GM18520 (cell line): ENCODE data around the gene CCT2.
"Not testable (repeated sequence)": the region's sequence is repeated elsewhere in the genome, so short reads cannot be mapped to it uniquely, and the experiment has no call there.

Source experiments
- ATAC-seq: cut with Tn5 transposase; IDR thresholded peaks from one replicate; pipeline ENCODE4 v1.9.1; 2021; ENCODE audit not compliant: unreplicated experiment

Gene CCT2

DNA sequence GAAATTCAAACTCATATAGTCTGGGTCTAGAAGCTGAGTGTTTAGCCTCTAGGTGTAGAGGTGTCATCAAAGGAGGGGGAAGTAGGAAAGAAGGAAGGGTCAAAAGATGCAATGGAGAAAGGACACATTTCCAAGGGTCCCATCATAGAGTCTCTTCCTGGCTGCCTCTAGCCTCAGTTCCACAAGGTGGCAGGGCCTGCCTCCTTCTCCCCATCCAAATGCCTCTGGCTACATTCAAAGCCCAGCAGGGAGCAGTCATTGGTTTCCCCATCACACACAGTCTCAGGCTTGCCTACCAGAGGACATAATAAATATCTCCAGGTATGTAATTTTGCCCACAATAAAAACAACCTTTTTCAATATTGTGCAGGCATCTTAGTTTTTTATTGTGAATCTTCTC, 2.1 kb upstream of the CCT2 start:
- no peak for ATAC-seq

DNA sequence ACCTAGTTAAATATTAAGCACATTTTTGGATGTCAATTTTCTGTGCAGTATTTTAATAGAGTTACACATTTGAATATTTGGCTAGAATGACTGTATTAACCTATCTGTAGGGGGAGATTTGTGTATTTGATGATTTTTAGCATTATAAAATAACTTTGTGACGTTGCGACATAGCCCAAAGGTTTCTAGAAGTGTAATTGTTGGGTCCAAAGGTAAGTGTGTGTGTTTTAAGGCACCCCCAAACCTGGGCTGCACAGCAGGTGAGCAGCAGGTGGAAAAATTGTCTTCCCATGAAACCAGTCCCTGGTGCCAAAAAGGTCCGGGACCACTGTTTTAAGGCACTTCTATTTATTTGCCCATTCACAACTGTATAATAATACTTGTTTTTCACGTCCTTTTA, 3.3 kb downstream of the CCT2 start:
- no peak for ATAC-seq

DNA sequence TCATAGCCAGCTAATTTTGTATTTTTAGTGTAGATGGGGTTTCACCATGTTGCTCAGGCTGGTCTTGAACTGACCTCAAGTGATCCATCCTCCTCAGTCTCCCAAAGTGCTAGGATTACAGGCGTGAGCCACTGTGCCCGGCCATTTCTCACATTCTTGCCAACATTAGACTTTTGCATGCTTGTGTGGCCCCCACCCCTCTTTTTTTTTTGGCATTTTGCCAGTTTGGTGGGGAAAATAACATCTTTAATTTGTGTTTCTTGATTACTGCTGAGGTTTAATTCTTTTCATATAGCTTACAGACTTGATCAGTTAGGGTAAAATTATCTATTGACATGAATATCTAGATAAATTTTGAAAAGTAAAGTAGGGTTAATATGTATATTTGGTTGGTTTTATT, 3.8 kb downstream of the CCT2 start:
- ATAC-seq: no peak

DNA sequence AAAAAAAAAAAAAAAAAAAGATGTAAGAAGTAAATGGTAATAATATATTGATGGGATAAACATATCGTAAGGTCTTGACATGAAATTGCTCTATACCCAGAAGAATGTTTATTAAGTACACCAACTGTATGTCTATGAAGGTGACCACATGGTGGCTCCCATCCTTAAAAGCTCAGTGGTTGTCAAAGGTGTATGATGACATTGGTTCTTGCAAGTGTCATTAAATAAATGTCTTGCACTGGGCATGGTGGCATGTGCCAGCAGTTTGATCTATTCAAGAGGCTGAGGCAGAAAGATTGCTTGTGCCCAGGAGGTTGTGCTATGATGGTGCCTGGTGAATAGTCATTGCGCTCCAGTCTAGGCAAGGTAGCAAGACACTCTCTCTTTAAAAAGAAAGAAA, 10.4 kb downstream of the CCT2 start:
- ATAC-seq: no peak

DNA sequence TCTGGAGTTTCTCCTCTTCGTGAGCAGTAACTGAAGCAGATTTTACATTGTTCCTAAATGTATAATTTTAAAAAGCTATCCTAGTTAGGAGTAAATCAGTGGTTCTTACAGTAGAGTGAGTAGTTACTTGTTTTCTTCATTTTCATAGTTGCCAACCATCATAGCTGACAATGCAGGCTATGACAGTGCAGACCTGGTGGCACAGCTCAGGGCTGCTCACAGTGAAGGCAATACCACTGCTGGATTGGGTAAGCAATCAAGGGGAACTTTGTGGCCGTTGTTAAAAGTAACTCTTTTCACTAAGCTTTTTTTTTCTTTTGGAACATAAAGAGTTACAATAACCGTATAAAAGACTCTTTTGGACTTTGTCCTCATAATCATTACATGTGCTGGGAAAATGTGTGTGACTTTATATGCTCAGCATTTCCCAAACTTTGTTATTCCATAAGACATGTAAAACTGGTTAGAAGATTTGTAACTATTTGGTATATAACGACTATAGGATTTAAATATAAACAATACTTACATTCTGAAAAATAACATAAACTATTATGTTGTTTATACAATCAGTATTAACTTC, 13.0 kb downstream of the CCT2 start:
- no peak for ATAC-seq

DNA sequence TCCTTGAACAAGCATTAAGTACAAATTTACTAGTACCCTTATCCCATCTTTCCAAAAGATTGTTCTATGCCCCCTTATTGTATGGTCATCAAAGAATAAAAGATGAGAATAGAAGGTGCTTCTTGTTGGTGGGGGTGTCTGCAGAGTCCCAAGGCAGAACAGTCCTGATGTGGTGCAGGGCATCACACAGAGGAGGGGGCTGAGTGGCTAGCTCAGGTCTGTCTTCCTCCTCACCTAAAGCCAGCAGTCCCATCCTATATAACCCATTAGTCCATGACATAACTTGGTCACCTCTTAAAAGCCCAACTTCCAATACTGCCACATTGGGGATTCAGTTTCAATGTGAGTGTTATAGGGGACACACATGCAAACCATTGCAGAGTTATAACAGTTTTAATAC, 15.5 kb downstream of the CCT2 start:
- no peak for ATAC-seq

DNA sequence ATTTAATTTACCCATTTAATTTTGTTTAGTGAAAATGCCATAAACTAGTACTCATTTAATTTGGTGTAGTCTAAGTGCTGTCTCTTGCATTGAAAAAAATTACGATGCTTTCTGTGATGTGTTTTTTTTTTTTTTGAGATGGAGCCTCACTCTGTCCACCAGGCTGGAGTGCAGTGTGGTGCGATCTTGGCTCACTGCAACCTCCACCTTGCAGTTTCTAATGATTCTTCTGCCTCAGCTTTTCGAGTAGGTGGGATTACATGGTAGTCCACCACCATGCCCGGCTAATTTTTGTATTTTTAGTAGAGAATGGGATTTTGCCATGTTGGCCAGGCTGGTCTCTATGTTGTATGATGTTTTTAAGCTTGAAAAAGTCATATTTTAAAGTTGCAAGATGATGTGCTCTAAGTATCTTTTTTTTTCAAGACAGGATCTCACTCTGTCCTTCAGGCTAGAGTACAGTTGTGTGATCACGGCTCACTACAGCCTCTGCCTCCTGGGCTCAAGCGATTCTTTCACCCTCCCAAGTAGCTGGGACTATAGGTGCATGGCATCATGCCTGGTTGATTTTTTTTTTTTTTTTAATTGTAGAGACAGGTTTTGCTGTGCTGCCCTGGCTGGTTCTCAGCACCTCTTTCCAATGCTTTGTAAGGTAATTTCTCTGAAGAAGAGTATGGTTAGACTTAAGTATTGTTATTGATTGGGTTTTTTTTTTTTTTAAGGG, 16.9 kb downstream of the CCT2 start:
- no peak for ATAC-seq

DNA sequence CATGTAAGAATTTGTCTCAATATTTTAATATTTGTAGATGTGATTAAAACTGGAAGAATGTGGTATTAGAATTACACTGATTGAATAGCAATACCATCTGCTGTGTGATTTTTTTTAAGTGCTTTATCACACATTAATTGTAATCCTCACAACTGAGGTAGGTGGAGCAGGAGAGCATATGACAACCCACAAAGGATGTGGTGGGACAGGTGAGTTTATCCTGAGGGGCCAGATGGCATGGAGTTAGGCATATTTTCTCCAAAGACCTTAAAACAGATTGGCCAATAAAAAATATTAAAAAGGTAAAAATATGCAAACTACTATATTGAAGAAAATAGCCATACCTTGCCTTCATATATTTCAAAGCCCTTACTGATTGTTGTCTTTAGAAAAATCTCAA, 17.7 kb downstream of the CCT2 start:
- no peak for ATAC-seq

DNA sequence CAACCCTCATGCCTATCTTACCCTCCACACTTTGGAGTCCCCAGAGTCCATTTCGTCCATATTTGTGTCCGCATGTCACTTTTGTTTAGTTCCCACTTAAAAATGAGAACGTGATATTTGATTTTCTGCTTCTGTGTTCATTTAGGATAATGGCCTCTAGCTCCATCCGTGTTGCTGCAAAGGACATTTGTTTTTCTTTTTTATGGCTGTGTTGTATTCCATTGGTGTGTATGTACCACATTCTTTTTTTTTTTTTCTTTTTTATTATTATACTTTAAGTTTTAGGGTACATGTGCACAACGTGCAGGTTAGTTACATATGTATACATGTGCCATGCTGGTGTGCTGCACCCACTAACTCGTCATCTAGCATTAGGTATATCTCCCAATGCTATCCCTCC, 18.3 kb downstream of the CCT2 start:
- not testable (repeated sequence) for ATAC-seq

DNA sequence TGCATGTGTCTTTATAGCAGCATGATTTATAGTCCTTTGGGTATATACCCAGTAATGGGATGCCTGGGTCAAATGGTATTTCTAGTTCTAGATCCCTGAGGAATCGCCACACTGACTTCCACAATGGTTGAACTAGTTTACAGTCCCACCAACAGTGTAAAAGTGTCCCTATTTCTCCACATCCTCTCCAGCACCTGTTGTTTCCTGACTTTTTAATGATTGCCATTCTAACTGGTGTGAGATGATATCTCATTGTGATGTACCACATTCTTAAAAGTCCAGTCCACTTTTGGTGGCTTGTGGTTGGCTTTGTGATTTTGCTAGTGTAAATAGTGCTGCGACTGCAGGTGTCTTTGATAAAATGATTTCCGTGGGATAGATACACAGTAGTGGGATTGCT, 19.0 kb downstream of the CCT2 start:
- not testable (repeated sequence) for ATAC-seq

DNA sequence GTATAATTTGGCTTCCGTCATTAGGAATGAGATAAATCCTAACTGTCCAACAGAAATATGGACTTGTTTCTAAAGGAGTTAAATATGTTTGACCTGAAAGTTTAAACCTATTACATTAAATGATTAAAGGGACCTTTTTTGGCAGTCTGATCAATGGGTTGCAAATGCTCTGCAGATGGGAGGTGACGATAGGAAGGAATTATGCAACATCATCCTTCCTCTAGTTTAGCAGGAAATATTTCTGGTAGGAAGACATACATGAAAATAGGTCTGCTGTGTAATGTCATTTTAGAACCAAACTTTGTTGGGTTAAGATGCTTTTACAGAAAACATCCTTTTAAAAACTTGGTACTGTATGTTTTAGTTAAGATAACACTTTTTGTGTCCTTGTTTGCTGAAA, 22.9 kb downstream of the CCT2 start:
- ATAC-seq: no peak

DNA sequence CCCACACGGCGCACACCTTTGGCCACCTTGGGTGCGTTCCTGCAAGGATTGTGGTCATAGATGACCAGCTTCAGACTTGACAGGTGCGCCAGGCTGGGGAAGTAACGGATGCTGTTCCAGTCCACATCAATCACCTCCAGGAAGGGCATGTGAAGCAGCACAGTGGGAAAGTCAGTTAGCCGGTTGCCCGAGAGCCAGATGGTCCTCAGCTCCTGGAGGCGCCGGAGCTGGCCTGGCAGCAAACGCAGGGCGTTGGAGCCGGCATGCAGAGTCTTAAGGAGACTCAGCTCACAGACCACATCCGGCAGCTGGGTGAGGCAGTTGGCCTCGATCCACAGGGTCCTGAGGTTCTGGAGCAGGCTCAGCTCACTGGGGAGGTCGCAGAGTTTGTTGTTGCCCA, 24.9 kb downstream of the CCT2 start:
- ATAC-seq: no peak

DNA sequence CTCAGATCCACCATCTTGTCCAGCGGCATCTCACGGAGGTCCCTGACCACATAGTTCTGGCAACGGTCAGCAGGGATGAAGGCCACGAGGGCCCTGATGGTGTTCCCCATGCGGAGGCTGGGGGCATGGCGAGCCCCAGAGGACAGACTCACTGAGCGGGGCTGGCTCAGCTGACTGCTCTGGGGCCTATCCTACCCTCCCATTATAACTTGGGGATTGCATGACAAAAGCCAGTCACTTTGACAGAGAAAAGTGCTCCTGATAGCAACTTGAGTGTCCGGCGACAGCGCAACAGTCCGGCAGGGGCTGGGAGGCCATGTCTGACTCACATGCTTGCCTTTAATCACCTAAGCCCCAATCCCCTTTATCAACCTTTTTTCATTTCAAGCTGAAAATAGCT, 25.5 kb downstream of the CCT2 start, which contains the start of gene LRRC10:
LRRC10 (minus strand) TSS at position 179 of the 400 bp plus-strand sequence; CDS start at position 110, 69 bp downstream.
- no peak for ATAC-seq

DNA sequence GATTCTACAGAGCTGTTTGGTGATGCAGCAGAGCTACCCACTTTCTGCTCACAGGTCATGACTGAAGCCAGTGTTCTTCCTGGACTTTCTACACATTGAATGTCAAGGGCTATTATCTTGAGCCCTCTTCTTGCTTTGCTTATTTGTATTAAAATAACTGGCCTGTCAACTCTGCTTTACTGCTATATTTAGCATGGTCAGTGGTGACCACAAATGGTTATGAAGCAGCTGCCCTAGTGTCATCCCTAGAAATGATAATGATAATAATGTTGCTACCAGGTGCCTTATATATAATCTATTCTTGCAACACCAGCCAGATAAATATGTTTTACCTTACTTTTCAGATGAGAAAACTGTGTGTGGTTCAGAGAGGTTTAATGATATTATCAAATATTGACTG, 28.1 kb downstream of the CCT2 start:
- no peak for ATAC-seq

DNA sequence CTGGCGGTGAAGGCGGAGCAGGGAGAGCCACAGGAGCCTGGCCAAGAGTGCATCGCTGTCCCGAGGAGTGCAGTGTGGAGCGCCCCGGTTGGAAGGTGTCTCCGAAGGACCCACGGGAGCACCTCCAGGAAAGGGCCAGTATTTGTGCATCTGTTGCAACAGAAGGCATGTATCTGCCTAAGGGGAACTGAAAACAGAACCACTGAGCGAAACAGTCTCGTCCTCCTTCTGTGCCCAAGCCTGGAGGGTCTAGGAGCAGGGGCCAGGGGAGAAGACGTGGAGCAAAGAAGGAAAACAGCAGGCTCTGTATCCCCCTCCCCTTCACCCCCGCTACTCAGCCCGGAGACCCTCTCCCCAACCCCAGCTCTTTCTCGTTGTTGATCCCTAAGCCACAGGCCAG, 30.8 kb downstream of the CCT2 start:
- no peak for ATAC-seq

DNA sequence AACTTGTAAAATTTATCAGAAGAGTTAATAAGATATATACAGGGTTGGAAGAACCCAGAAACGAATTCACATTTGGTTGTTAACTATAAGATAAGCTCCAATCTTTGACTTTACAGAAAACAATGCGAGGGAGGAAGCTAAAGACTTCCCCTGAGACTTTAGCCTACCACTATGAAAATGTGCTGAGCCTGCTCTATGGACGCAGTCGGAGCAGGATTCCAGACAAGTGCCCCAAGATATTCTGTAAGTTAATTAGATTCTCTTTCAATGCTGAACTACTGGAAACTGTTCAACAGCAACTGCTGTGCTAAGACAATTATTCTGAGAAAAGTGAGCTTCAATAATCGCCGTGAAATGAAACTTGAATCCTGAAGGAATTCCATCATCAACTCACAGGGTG, 33.8 kb downstream of the CCT2 start:
- no peak for ATAC-seq

DNA sequence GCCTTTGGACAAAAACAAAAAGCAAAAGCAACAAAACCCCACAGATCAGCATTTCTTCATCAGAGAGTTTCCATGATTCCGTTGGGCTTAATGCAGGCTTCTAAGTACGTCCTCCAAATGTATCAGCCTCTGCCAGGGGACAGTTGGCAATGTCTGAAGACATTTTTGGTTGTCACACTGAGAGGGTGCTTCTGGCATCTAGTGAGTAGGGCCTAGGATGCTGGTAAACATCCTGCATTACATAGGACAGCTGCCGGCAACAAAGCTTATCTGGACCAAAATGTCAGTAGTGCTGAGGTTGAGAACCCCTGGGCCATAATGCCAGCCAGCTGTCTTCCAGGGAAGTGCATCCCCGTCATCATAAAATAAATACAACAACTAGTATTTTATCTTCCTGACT, 34.8 kb downstream of the CCT2 start:
- no peak for ATAC-seq

DNA sequence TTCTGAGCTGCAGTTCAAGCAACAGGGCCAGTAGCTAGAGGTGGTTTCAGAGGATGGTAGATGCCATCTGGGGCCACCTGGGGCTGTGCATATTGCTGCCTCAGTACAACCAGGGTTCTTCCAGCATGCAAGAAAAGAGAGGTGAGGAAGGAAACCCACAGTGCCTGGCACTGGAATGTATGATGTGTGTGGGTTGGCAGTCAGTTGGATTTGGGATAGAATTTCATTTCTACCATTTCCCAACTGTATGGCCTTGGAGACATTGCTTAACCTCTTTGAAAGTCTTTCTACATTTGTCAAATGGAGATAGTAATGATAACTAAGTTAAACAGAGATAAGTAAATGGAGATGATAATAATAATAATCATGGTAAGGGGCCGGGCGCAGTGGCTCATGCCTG, 35.7 kb downstream of the CCT2 start:
- no peak for ATAC-seq

DNA sequence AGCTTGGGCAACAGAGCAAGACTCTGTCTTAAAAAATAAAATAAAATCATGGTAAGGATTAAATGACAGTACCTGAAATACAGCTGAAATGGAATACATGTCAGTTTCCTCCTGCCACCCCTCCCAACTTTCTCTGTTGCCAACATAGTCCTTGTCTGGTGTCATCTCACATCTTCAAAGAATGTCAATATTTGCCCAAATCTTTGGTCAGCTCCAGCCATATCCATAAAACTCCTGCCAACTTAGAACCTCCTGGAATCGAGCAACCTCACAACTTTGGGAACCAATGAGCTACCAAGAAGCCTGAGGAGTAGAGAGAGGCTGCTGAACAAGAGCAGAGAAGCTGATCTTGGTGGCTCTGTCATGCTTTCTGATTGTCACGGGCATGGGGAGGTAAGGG, 36.3 kb downstream of the CCT2 start:
- ATAC-seq: no peak

DNA sequence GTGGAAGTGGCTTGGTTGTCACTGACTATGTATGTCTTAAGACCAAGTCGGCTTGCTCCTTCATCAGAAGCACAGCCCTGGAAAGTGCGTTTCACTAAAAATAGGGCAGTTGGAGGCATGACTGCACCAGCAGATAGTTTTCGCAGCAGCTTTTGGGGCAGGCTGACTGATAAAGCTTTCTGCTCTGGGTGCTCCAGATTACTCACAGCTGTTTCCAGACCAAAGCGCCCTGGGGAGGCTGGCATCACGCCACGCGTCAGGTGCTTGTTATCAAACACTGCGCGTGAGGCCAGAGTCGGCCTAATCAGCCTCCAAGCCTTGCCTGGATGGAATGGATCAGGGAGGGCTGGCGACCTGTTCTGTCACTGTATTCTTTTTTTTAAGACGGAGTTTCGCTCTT, 38.7 kb downstream of the CCT2 start:
- ATAC-seq: no peak

DNA sequence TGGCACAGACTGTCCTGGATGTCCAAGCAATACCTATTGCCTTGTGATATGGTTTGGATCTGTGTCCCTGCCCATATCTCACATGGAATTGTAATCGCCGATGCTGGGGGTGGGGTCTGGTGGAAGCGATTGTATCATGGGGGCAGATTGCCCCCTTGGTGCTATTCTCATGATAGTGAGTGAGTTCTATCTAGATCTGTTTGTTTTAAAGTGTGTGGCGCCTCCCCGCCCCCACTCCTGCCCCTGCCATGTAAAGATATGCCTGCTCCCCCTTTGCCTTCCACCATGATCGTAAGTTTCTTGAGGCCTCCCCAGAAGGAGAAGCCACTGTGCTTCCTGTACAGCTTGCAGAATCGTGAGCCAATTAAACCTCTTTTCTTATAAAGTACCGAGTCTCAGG, 42.2 kb downstream of the CCT2 start:
- no peak for ATAC-seq

DNA sequence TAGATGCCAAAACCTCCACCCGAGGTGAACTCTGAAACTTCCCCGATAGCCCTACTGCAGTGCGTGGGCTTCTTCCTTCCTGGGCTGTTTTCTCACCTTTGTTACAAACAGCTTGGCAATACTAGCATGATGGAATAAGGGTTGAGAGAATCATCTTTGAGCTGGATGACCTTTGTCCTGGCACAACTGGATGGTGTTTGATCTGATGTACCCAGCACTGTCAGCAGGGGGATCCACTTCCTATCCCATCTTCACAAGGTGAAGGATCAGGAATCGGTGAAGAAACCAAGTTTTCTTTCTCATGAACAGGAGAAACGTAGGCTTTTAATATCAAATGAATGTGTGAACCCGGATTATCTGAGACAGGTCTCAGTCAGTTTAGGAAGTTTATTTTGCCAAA, 44.9 kb downstream of the CCT2 start:
- no peak for ATAC-seq

DNA sequence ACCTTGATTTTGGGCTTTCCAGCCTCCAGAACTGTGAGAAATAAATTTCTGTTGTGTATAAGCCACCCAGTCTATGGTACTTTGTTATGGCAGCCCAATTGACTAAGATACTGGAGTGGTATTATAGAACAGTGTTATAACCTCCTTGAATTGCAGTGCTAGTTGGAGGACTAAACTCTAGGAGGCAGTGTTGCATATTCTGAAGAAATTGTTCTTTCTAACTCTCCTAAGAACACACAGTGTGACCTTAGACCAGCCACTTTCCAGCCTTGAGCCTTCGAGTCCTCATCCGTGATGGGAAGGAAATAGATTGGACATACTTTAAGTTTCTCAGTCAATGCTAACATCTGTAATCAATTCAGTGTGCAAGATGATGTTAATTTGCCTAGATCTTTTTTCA, 47.8 kb downstream of the CCT2 start:
- ATAC-seq: no peak
